H4 (cell line): Measurements from ENCODE around the gene TMEM140. TPM values are rescaled to one million over a fixed set of nuclear protein-coding genes. Genes with fewer than 3 reads are reported as not detected.
"Not testable (repeated sequence)": the region's sequence is repeated elsewhere in the genome, so short reads cannot be mapped to it uniquely, and the experiment has no call there.

Experiments used
- DNase-seq: peaks from one replicate; pipeline ENCODE4 v3.0.0-alpha.2; 2015; ENCODE audit warnings: low spot score
- total RNA-seq: library from RNA; depleted of rRNA; stranded (reverse); fragments of >200 nt; shearing (Covaris generic); gene quantifications from 2 replicates; pipeline ENCODE4 v1.2.3, GENCODE V29; 2014

The TMEM140 gene
- total RNA-seq, 1 experiment from 2014 or later, result 18.6 TPM

DNA sequence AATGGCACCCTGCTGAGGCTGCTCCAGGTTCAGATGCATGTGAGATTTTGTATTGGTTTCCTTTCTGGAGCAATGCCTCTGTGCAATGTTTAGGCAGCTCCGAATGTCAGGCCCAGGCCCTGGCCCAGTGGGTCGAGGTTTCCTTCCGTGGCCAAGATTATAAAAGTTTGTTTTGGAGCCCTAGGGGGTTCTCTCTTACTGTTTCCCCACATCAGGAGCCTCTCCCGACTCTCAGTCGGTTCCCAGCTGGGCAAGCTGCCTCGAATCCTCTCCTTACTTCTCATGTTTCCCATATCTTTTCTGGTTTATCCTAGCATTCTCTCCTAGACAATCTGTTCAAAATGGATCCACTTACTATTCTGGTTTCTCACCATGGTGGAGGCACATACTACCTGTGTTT is 11.0 kb downstream of the TMEM140 start:
- DNase-seq, result no peak

DNA sequence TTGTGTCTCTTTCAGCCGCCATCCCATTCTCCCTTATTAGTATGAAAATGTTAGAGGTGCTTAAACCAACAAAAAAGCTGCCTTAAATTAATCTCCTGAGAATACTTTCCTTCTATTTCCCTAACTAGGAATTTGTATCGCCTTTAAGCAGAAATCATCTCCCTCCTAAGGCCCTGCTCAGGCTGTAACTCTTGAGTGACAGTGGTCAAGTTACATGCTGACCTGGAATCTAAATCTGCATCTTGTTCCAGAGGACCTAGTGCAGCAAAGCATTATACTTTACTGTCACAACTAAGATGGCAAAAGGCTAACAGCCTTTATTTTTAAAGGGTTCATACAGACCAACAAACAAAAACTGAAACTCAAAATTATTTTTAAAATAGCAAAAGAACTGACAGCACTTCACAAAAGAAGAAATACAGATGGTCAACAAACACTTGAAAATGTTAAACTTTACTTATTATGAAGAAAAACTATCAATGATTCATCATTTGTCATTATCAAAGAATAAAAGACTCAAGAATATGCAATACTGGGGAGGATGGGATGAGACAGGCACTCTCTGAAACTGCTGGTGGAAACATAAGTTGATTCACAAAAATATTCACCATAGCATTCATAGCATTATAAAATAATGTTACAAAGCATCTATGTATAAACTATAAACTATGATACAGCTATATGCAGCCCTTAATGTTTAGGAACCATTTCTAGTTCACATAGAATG is 11.7 kb downstream of the TMEM140 start:
- DNase-seq, result no peak

DNA sequence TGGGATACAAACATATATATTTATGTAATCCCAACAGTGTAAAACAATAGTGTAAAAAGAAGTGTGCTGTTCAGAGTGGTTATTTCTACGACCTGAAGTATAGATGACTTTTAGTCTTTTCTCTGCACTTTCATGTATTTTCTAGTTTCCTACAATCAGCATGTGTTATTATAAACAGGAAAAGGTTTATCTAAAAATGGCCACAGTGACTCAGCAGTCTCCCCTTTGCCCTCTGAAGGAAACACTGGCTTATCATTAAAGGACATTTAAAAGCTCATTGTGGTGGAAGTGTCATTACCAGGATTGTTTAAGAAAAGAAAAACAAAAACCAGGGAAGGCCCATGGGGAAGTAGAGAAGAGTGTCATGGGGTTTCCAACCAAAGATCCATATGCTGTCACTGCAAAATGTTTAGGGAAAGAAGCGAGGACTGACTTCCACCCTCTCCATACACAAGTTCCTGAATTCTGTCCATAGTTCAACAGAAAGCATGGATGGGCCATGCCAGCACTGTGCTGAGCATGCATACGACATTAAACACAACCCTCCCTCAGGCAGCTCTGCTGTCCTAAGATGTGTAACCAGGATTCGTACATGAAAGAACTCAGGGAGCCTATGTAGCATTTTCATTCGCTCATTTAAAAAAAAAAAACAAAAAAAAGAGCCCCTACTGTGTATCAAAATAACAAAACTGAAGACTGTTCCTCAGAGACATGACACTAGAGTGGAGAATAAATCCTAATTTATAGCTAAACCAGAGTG is 12.4 kb downstream of the TMEM140 start:
- DNase-seq, result peak; percentile 73

DNA sequence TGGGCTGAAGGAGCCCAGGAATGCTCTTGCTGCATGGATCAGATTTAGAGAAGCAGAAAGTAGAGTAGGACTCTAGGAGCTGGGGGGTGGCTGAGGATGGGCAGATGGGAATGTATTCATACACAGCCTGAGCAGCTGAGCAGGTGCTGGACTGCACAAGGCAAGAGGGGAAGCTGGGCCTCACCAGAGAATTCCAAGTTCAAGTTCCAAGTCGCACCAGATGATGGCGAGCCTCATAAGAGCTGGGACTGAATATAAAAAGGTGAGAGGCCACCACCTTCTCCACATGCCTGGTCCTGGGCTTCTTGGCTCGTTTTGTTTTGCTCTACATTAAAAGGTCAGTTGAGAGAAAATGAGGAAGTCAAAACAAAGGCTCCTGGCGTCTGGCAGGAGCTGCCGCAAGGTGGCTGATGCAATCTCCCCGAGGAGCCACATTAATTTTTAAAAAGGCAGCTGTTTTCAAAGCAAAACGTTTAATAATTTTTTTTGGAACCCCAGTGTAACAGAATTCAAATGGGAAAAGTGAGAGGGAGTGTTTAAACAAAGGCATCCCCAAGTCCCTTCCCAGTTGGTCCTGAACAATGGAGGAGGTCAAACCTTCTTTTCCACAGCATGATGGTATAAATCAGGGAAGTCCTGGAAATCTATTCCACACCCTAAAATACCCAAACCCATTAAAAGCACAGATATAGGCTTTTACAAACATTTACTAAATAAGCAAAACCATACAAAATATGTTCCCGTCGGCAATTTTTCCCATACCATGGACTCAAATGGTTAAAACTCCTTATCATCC is 13.2 kb downstream of the TMEM140 start:
- DNase-seq, result peak; percentile 46

DNA sequence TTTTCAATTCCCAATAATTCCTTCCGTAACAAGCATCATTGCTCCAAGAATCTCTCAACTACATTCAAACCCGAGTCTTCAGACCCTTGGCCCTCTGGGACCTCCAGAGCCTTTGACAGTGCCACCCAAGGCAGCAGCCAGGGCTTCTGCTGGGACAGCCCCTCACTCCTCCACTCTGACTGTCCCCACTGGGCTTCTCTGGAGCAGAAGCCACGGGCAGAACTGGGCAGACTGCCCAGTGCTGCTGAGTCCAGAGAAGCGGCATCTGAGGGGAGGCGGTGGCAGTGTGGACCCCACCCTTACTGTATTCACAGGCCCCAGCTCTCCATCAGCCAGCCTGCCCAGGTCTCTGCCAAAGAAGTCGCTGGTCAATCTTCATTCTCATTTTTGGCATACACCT is 13.8 kb downstream of the TMEM140 start:
- no peak for DNase-seq

DNA sequence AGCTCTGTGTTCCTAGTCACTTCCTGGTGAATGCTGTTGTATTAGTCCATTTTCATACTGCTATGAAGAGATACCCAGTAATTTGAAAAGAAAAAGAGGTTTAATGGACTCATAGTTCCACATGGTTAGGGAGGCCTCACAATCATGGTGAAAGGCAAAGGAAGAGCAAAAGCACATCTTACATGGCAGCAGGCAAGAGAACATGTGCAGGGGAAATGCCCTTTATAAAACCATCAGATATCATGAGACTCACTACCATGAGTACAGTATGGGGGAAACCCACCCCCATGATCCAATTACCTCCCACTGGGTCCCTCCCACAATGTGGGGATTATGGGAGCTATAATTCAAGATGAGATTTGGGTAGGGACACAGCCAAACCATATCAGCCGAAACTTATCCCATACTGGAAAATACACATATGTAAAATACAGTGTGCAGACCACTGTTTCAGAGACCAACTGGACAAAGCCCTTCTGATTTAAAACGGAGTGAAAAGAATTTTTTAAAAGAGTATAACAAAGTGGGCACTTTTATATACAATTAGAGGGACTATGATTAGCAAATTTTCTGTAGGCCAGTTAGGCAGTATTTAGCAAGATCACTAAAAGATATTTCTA is 14.6 kb downstream of the TMEM140 start:
- DNase-seq, result no peak

DNA sequence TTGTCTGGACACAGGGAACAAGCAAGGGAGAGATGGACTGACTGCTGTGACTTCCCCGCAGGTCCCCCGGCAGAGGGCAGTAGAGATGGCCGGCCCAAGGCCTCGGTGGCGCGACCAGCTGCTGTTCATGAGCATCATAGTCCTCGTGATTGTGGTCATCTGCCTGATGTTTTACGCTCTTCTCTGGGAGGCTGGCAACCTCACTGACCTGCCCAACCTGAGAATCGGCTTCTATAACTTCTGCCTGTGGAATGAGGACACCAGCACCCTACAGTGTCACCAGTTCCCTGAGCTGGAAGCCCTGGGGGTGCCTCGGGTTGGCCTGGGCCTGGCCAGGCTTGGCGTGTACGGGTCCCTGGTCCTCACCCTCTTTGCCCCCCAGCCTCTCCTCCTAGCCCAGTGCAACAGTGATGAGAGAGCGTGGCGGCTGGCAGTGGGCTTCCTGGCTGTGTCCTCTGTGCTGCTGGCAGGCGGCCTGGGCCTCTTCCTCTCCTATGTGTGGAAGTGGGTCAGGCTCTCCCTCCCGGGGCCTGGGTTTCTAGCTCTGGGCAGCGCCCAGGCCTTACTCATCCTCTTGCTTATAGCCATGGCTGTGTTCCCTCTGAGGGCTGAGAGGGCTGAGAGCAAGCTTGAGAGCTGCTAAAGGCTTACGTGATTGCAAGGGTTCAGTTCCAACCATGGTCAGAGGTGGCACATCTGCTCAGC is 16.6 kb downstream of the TMEM140 start:
- DNase-seq, result no peak

DNA sequence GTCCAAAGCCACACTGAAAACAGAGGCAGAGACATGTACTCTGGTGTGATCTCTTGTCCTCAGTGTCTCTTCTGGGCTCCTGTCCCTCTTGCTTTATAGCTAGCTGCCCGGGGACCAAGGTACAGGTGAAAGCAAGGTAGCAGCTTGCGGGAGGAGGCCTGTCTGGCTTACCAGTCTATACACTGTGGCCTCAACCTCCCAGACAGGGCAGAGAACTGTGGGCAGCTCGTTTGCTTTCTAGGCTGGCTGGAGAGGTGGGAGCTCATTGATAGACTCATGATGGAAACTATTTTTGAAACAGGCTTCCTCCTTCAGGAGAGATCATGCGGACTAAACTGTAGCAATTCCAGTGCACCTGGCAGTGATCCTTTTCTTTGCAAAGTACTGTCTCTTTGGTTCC is 18.0 kb downstream of the TMEM140 start:
- no peak for DNase-seq

DNA sequence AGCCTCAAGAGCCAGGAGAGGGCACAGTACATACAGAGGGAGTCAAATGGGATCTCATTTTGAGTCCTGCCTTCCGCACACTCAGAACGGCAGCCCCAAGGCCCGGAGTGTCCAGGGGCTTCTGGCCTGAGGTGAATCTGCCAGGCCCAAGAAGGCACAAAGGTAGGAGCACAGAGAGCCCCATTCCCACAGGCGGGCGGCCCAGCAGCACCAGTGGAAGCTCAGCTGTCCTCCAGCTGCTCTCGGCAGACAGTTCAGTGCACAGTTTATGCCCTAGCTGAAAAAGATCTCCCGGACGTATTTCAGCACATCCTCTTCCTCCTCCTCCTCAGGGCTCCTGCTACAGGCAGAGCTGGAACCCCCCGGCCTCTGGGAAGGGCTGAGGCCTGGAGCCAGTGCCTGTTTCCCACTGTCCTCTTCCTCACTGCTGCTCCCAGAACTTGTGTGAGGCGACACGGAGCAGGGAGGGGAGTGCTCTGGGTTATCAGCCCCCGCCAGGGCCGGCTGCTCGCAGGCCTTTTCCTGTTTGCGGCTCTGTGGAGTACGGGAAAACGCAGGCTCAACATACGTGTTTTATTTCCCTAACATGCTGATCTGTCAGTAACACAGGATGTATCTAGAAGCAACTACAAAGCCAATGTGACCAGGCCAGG is 18.6 kb downstream of the TMEM140 start:
- DNase-seq, result no peak

DNA sequence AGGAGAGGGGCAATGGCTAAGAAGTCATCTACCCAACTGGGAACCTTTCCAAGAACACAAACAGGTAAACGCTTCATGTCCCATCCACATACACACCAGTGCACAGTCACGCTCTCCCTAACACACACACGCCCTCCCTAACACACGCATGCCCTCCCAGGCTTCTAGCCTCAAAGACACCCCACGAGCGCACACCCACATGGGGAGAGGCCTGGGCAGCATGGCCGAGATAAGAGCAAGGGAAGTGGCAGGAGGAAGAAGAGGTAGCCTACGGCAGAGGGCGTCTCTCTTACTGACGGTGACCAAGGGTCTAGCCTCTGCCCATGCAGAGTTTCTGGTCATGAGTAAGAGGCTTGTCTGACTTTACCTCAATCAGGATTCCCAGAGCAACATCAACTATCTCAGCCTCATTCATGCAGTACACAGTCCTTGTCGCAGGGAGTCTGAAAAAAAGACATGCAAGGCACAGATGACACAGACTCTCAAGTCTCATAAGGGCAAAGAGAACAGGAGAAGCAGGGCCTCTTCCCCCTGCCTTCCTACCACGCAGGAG is 19.6 kb downstream of the TMEM140 start:
- DNase-seq, result no peak

DNA sequence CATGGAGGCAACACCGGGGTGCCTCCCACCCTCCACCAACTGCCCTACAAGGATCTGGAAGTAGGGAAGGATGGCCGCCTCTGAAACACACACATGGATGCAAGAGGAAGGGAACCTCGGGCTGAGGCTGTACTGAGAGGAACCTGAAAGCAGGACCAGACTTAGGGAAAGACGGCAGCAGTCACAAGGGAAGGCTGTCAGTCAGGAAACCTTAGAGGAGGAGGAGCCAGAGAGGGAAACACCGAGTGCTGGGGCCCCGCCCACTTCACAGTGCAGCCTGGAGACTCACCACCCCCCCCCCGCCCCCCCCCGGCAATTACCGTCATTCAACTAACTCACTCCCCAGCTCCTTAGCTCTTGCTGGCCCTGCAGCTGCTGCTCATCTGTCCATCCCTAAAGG is 20.1 kb downstream of the TMEM140 start:
- DNase-seq, result no peak

DNA sequence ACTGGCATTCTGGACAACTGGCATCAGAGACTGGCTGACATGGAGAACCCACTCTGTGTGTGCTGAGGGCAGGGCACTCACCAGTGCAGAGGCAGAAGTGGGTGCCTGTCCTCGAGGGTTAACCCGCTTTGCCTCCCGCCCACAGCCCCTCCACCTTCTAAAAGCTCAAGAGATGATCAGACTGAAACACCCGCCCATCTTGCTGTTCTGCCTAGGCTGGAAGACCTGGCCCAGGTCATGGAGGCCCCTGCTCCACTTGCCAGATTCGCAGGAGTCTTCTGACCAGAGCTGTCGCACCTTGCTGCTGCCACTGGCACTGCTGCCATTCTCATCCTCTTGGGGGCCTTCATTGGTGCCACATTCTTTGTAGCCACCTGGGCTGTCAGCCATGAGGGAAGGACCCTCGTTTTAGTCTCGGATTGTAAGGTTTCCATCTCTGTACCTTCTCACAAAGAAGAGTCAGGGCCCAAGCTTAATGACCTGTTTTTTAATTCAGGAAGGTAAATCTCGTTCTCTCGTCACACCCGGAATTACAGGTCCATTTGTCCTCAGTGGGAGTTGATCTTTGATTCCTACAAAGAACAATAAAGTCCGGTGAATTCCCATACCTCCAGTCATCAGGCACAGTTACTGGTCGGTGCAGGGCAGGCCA is 20.7 kb downstream of the TMEM140 start:
- DNase-seq, result no peak

DNA sequence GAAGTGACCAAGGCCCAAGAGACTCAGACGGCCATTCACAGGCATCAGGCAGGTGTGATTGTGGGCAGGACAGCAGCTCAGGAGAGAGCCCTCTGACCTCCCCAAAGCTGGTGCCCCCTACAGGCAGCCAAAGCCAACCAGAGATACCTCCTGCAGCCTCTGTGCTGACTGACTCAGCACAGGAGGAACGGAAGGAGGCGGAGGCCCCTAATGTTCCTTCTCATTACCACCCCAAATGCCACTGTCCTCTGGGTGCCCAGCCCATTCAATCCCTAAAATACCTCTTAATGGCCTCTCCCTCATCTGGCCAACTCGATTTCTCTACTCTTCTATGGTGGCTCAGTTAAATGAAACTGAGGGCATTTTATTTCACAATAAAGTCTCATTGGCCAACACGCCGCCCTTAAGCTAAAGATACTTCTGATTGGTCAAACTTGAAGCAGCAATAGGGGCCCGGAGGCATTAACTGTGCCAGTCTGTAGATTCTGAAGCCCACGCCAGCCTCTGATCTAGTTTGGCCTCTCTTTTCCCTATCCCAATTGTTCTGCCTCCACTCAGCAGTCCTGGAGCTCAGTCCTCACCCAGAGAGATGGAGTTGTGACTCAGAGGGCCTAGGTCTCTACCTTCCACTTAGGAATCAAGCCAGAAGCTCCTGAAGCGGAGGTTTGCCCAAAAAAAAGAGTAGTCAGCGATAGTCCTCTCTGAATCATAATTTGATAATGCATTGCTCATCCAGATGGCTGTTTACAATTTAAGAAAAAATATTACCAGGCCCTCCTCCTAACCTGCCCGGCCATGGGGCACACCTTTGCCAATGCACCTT is 21.5 kb downstream of the TMEM140 start:
- DNase-seq, result peak; percentile 64

DNA sequence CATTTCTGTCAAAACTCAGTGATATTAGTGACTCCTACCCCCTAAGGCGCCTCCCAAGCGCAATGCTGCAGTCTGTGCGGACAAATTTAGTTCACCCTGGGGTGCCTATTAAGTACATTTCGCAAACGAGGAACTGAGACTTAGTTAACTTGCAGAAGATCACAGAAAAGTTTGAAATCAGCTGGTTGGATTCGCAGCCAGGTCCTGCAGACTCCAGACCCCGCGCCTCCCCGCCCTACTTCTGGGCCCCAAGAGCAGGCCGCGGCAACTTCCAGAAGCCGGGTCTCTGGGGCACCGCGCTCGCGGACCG is 22.0 kb downstream of the TMEM140 start:
- no peak for DNase-seq

DNA sequence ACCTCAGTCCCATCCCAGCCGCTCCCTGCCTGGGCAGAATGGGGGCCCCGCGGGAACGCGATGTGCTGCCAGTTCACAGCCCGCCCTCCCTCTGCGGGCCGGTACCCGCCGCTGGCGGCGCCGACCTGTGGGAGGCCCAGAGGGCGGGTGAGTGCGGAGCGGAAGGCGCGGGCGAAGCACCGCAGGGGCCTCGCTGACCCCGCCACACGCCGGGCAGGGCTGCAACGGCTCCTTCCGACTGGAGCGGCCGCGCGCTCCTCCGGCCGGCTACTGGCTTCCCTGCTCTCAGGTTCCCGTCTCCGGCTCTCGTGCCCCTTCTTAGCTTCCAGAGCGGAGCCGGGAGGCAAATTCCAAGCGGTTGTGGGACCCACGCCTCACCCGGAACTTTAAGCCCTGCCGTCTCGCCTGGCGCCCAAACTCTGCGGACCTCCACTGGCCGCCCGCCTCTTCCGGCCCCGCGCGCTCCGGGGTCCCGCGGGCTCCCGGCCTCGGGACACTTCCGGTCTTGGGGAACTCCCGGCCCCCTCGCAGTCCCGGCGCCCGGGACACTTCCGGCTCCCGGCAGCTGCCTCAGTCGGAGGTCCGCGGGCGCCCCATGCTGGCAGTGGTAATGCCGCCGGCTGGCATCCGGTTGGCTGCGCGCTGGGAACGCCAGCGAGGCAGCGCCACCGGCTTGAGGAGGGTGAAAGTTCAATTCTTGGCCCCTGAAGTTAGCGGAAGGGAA is 22.6 kb downstream of the TMEM140 start, which contains the start of gene CYREN:
CYREN (minus strand) TSS at position 434 of the 724 bp plus-strand sequence. CDS start 1,785 bp downstream, outside the sequence.
- DNase-seq, result peak; percentile 89

DNA sequence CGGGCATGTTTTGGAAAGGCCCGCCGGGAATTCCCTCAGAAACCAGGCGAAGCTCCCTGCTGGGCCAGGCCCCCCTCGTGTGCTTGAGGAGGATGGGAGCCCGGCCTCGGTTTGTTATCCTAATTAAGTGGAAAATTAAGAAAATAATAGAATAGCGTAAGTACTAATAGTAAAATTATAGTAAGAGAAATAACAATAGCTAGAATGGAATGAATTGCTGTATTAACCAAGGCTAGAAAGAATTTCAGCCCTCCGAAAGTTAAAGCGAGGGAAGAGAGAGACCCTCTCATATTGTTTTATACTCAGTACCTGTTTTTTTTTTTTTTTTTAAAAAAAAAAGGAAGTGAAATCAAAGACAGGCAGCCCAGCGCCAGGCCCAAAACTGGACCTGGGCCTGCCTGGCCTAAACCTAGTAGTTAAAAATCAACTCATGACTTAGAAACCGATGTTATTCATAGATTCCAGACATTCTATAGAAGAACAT is 23.2 kb downstream of the TMEM140 start:
- DNase-seq, result not testable (repeated sequence)

DNA sequence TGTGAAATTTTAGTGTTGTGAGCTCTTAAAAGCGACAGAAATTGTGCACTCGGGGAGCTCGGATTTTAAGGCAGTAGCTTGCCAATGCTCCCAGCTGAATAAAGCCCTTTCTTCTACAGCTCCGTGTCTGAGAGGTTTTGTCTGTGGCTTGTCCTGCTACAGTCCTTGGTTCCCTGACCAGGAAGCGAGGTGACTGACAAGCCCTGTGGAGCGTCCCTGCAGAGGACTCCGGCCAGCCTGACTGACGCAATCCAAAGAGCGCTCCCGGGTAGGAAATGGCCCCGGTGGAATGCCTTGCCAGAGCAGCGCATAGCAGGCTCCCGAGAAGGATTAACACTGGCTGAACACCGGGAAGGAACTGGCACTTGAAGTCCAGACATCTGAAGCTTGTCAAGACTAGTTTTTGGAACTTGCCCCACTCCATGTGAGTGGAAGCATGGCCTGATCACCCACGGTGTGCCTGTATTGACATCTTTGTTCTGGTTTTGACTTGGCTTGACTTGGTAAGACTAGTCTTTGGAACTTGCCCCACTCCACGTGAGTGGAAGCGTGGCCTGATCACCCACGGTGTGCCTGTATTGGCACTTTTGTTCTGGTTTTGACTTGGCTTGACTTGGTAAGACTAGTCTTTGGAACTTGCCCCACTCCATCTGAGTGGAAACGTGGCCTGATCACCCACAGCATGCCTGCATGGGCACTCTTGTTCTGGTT is 23.9 kb downstream of the TMEM140 start:
- DNase-seq, result not testable (repeated sequence)

DNA sequence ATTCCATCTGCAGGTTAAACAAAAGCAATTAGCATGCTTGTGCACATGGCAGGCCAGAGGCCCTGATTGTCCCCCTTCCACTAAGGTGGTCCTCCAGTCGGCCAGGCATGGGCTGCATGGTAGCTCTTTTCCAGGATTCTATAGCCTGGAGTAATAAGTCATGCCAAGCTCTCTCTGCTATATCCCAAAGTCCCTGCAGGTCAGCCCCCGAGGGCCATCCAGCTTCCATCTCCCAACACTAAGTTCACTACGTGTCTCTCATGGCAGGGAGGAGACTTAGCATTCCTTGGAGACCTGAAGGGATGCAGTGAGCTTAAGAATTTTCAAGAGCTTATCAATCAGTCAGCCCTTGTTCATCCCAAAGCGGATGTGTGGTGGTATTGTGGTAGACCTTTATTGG is 26.0 kb downstream of the TMEM140 start:
- DNase-seq, result not testable (repeated sequence)
